B cell (primary cell): ENCODE measurements around the gene ABCA4. TPM values are rescaled to one million over a fixed set of nuclear protein-coding genes. Genes with fewer than 3 reads are reported as not detected.

Source experiments
- ATAC-seq: fragments of 200-7000 bp; cut with Tn5 transposase; one replicate; pipeline ENCODE4 v1.10.0; 2021; ENCODE audit warnings: low read depth, mild to moderate bottlenecking, moderate number of reproducible peaks, moderate library complexity
- CTCF ChIA-PET: fragments of 350-600 bp; sonication (Branson Sonifier 250); formaldehyde crosslinking; loops from one replicate; lab custom pipeline; 2021; ENCODE audit warnings: antibody characterized with exemption, inconsistent platforms; lab: Charles Lee
- POLR2A ChIA-PET: fragments of 350-600 bp; sonication (Branson Sonifier 250); formaldehyde crosslinking; loops from one replicate; lab custom pipeline; 2021; ENCODE audit warnings: antibody characterized with exemption; lab: Charles Lee
- DNase-seq: peaks from one replicate; pipeline ENCODE4 v3.0.0; 2013
- H2AFZ ChIP-seq: 2 replicates; pipeline ENCODE4 v1.6.1; 2012; ENCODE audit warnings: mild to moderate bottlenecking, low read depth, low read length; ENCODE audit not compliant: insufficient read depth, poor library complexity, severe bottlenecking
- H3K27ac ChIP-seq, 2 donors: 1 replicate in 1 of 2; 2 replicates in 1 of 2; pipeline ENCODE4 v1.5.1; 2012 to 2013; ENCODE audit warnings: low read length in 2 of 2, mild to moderate bottlenecking in 2 of 2, moderate library complexity in 1 of 2
- H3K27me3 ChIP-seq, 4 experiments: fragments of 200-600 bp in 1 of 4; sonication (generic) in 1 of 4; replicated peaks in 1 of 4; 1 replicate in 2 of 4; 2 replicates in 2 of 4; pipeline versions ENCODE4 v1.6.1 to v1.7.0; 2013 to 2016; ENCODE audit warnings: low read length in 3 of 4, mild to moderate bottlenecking in 2 of 4, mixed read lengths in 1 of 4, moderate library complexity in 1 of 4; ENCODE audit not compliant: insufficient read depth in 4 of 4, control insufficient read depth in 3 of 4; ENCODE audit errors: control extremely low read depth in 1 of 4
- H3K36me3 ChIP-seq, 2 experiments: replicated peaks in 1 of 2; 1 replicate in 1 of 2; 2 replicates in 1 of 2; pipeline versions ENCODE4 v1.6.1 to v1.7.1; 2013; ENCODE audit warnings: low read length in 1 of 2; ENCODE audit not compliant: insufficient read depth in 2 of 2, control insufficient read depth in 1 of 2; ENCODE audit errors: control extremely low read depth in 1 of 2, extremely low read depth in 1 of 2
- H3K4me1 ChIP-seq, 2 donors: fragments of 200-600 bp in 1 of 2; sonication (generic) in 1 of 2; 1 replicate in 1 of 2; 2 replicates in 1 of 2; pipeline versions ENCODE4 v1.5.1 to v1.6.1; 2013 to 2017; ENCODE audit warnings: low read length in 2 of 2; ENCODE audit not compliant: control insufficient read depth in 2 of 2, insufficient read depth in 2 of 2
- H3K4me2 ChIP-seq: replicated peaks from 2 replicates; pipeline ENCODE3; 2012; ENCODE audit warnings: mild to moderate bottlenecking, low read depth, low read length; ENCODE audit not compliant: poor library complexity, severe bottlenecking
- H3K4me3 ChIP-seq, 5 experiments: fragments of 200-600 bp in 1 of 5; sonication (generic) in 1 of 5; 1 replicate in 3 of 5; 2 replicates in 2 of 5; pipeline versions ENCODE4 v1.5.1 to v1.7.0; 2011 to 2016; ENCODE audit warnings: low read length in 4 of 5, mild to moderate bottlenecking in 4 of 5, low read depth in 2 of 5, control low read depth in 1 of 5, moderate library complexity in 1 of 5; ENCODE audit not compliant: insufficient read depth in 1 of 5; ENCODE audit errors: control extremely low read depth in 1 of 5, extremely low read depth in 1 of 5
- H3K79me2 ChIP-seq: fragments of 200-600 bp; sonication (generic); one replicate; pipeline ENCODE4 v1.6.0; 2016; ENCODE audit warnings: low read length; ENCODE audit not compliant: control insufficient read depth, insufficient read depth
- H3K9ac ChIP-seq: fragments of 200-600 bp; sonication (generic); 2 replicates; pipeline ENCODE4 v1.6.1; 2017; ENCODE audit warnings: mild to moderate bottlenecking, low read length, moderate library complexity
- H3K9me3 ChIP-seq, 3 donors: one replicate each; pipeline versions ENCODE4 v1.6.1 to v1.7.1; 2013; ENCODE audit warnings: low read length in 2 of 3; ENCODE audit not compliant: control insufficient read depth in 2 of 3, insufficient read depth in 1 of 3; ENCODE audit errors: control extremely low read depth in 1 of 3
- H4K20me1 ChIP-seq: 2 replicates; pipeline ENCODE4 v1.6.0; 2012; ENCODE audit warnings: mild to moderate bottlenecking, low read length; ENCODE audit not compliant: insufficient read depth, control insufficient read depth, poor library complexity, severe bottlenecking
- H3K27ac Mint-ChIP-seq: one replicate; pipeline ENCODE4 v1.8.0; 2021; ENCODE audit warnings: mixed read lengths
- H3K27me3 Mint-ChIP-seq: one replicate; pipeline ENCODE4 v1.8.0; 2021; ENCODE audit warnings: mixed read lengths
- H3K4me1 Mint-ChIP-seq: one replicate; pipeline ENCODE4 v1.8.0; 2021; ENCODE audit warnings: mixed read lengths
- H3K4me3 Mint-ChIP-seq: one replicate; pipeline ENCODE4 v1.8.0; 2021; ENCODE audit warnings: mixed read lengths
- H3K9me3 Mint-ChIP-seq: one replicate; pipeline ENCODE4 v1.8.0; 2022; ENCODE audit warnings: mixed read lengths; ENCODE audit not compliant: insufficient read depth
- EZH2 ChIP-seq: IDR thresholded peaks from 2 replicates; pipeline ENCODE4 v1.6.1; 2012; ENCODE audit warnings: borderline replicate concordance, low read depth, mild to moderate bottlenecking, moderate library complexity, low read length; ENCODE audit not compliant: insufficient read depth, poor library complexity, severe bottlenecking
- WGBS: methylation state at CpG from one replicate; pipeline ENCODE4 v1.1.5; 2013; ENCODE audit warnings: missing lambda C conversion rate; ENCODE audit not compliant: insufficient coverage; 5-methylcytosine and 5-hydroxymethylcytosine counted together
- intact Hi-C: fragments of 100-400 bp; cut with micrococcal nuclease; formaldehyde crosslinking; loops from one replicate; pipeline ENCODE4 v1.10.0; 2022
- polyA plus RNA-seq: library from polyadenylated mRNA; depleted of rRNA; stranded (reverse); fragments of >200 nt; gene quantifications from 2 replicates; pipeline ENCODE4 v1.2.3, GENCODE V29; 2012
- total RNA-seq, 2 donors: library from RNA; stranded (reverse); fragments of 120-200 nt in 1 of 2; gene quantifications; 1 replicate in 1 of 2; 2 replicates in 1 of 2; pipeline versions ENCODE4 v1.2.3 to v1.2.4, GENCODE V29; 2013 to 2022
- TF ChIP-seq, protein P1 (sequence below): fragments of 200-600 bp; IDR thresholded peaks from one replicate; pipeline ENCODE4 v1.8.0; 2022; ENCODE audit warnings: antibody characterized with exemption, mild to moderate bottlenecking

Gene ABCA4
- total and polyA plus RNA-seq, 2 donors (not counting 1 experiment from before 2014, with no cell fraction given), result not detected

- Histone ChIP-seq H3K4me2 (no peak overlapping the region), H4K20me1 (no peaks in the 10 kb centered on the region), H2AFZ (no peak overlapping the region), H3K4me3 (no peak overlapping the region), H3K4me1 (no peaks in the 10 kb centered on the region), H3K27me3 (no peaks in the 10 kb centered on the region), H3K27ac (no peak overlapping the region), H3K79me2 (no peaks in the 10 kb centered on the region), H3K9ac (no peak overlapping the region), H3K9me3 (no peaks in the 10 kb centered on the region), H3K36me3 (no peaks in the 10 kb centered on the region)
- TF ChIP-seq, protein P1, sequence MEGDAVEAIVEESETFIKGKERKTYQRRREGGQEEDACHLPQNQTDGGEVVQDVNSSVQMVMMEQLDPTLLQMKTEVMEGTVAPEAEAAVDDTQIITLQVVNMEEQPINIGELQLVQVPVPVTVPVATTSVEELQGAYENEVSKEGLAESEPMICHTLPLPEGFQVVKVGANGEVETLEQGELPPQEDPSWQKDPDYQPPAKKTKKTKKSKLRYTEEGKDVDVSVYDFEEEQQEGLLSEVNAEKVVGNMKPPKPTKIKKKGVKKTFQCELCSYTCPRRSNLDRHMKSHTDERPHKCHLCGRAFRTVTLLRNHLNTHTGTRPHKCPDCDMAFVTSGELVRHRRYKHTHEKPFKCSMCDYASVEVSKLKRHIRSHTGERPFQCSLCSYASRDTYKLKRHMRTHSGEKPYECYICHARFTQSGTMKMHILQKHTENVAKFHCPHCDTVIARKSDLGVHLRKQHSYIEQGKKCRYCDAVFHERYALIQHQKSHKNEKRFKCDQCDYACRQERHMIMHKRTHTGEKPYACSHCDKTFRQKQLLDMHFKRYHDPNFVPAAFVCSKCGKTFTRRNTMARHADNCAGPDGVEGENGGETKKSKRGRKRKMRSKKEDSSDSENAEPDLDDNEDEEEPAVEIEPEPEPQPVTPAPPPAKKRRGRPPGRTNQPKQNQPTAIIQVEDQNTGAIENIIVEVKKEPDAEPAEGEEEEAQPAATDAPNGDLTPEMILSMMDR, result no peak
- no peak for TF ChIP-seq EZH2
- H3K27ac Mint-ChIP-seq, result no peak overlapping the region
- no peaks in the 10 kb centered on the region for H3K4me1 Mint-ChIP-seq
- intact Hi-C loops, result no loop called here
- H3K27me3 Mint-ChIP-seq, result peaks cover 22% of the 10 kb centered on the region
- POLR2A ChIA-PET, result no interaction called here
- H3K9me3 Mint-ChIP-seq, result no peaks in the 10 kb centered on the region
- DNase-seq, result no peak
- no peak overlapping the region for H3K4me3 Mint-ChIP-seq
- CTCF ChIA-PET, result no interaction called here
- 75% methylated on average over 5 of the region's 5 CpGs for WGBS
- ATAC-seq, result no peak
Observed at GRCh38 chr1:94122201-94122970, 1.4 kb upstream of the ABCA4 start.

DNA sequence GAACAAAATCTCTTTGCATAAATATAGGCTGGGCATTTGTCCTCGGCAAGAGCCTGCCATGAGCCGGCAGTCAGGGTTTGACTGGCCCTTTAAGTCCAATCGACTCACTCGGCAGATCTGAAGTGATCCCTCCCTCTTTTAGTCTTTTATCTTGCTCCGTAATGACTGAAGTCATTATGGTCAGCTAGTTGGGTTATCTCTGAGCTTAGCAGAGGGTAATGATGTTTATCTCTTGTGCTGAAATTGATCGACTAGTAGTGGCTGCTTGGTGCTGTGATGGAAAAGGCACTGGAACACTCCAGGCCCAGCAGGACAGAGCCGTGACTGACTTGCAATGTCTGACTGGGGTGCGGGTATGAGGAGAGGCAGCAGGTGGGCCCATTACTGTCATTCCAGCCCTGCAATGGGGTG is 468 bp upstream of the ABCA4 start:
- Histone ChIP-seq H2AFZ (no peak overlapping the region), H3K4me3 (no peak overlapping the region), H3K4me1 (no peaks in the 10 kb centered on the region), H3K9ac (no peak overlapping the region), H3K27me3 (no peaks in the 10 kb centered on the region), H3K79me2 (no peaks in the 10 kb centered on the region), H3K36me3 (no peaks in the 10 kb centered on the region), H3K4me2 (no peak overlapping the region), H4K20me1 (no peaks in the 10 kb centered on the region), H3K27ac (no peak overlapping the region), H3K9me3 (no peaks in the 10 kb centered on the region)
- ChIA-PET CTCF (no interaction called here), POLR2A (no interaction called here)
- Mint-ChIP-seq H3K4me1 (no peaks in the 10 kb centered on the region), H3K27ac (no peak overlapping the region), H3K4me3 (no peak overlapping the region), H3K27me3 (peaks cover 22% of the 10 kb centered on the region), H3K9me3 (no peaks in the 10 kb centered on the region)
- no peak for DNase-seq
- intact Hi-C loops, result no loop called here
- 91% methylated on average over 7 of the region's 8 CpGs for WGBS
- no peak for ATAC-seq
- TF ChIP-seq, protein P1, result no peak
- no peak for TF ChIP-seq EZH2
